GM12874 (cell line): ENCODE measurements around the gene PROM1.
A peak's percentile ranks its signal among the peaks of the same experiment; 100 is the strongest.

ENCODE experiments used
- CTCF ChIP-seq: IDR thresholded peaks from 2 replicates; pipeline ENCODE4 v1.5.1; 2011; ENCODE audit warnings: low read depth, mild to moderate bottlenecking, control low read depth, low read length, moderate library complexity; ENCODE audit not compliant: insufficient read depth

The PROM1 gene

GRCh38 chr4:15956179-15956850, 127.5 kb downstream of the PROM1 start:
- peak; percentile 87 for TF ChIP-seq CTCF

GRCh38 chr4:15955670-15956069, 128.2 kb downstream of the PROM1 start:
- no peak for TF ChIP-seq CTCF

- no peak for TF ChIP-seq CTCF
Measured at GRCh38 chr4:15953625-15954024, 130.2 kb downstream of the PROM1 start.

- no peak for TF ChIP-seq CTCF
Measured at GRCh38 chr4:15951781-15952180, 132.0 kb downstream of the PROM1 start.

- TF ChIP-seq CTCF, result no peak
Measured at GRCh38 chr4:15948826-15949225, 135.0 kb downstream of the PROM1 start.

- no peak for TF ChIP-seq CTCF
Measured at GRCh38 chr4:15947684-15948083, 136.1 kb downstream of the PROM1 start.

- TF ChIP-seq CTCF, result no peak
Measured at GRCh38 chr4:15945516-15945915, 138.3 kb downstream of the PROM1 start.
